ENCODE results near the gene ATRNL1. TPM values are rescaled to one million over a fixed set of nuclear protein-coding genes. Genes with fewer than 3 reads are reported as not detected.

ATRNL1 gene
- total RNA-seq, 4 donors from 2014 or later = 0.93 to 19.0 (median 8.7) TPM

DNA sequence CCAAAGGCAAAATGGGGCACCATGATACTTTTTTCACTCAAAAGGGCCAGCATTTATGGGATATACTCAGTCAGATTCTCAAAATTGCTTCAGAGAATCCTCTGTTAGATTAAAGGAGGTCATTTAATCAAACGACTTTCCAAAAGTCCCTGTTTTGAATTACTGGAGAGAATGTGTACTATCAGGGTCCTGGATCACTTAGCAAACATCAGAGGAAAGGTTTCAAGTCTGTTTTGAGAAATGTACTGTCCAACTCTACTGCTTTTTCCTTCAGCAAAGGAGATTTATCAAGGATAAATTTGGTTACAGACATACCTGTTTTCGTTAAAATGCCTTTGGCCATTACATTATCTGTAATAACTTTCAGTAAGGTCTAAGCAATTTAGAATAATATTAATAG lies 838.9 kb downstream of the ATRNL1 start:
- no peaks in the 10 kb centered on the region for H3K4me1 ChIP-seq
- ATAC-seq = no peak
- H3K9me3 ChIP-seq = no peaks in the 10 kb centered on the region
- WGBS, 2 donors (ENCODE audit: low coverage in 1 of 2) = 69 to 81% methylated on average over 2 of the region's 2 CpGs
- H3K4me3 ChIP-seq = no peak overlapping the region
- H3K27me3 ChIP-seq = no peaks in the 10 kb centered on the region
- H3K27ac ChIP-seq = no peak overlapping the region
- TF ChIP-seq, protein P1, sequence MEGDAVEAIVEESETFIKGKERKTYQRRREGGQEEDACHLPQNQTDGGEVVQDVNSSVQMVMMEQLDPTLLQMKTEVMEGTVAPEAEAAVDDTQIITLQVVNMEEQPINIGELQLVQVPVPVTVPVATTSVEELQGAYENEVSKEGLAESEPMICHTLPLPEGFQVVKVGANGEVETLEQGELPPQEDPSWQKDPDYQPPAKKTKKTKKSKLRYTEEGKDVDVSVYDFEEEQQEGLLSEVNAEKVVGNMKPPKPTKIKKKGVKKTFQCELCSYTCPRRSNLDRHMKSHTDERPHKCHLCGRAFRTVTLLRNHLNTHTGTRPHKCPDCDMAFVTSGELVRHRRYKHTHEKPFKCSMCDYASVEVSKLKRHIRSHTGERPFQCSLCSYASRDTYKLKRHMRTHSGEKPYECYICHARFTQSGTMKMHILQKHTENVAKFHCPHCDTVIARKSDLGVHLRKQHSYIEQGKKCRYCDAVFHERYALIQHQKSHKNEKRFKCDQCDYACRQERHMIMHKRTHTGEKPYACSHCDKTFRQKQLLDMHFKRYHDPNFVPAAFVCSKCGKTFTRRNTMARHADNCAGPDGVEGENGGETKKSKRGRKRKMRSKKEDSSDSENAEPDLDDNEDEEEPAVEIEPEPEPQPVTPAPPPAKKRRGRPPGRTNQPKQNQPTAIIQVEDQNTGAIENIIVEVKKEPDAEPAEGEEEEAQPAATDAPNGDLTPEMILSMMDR (IDR thresholded peaks at IDR 0.05) = no peak
- TF ChIP-seq POLR2AphosphoS5 (IDR thresholded peaks at IDR 0.05) (no peak), POLR2A (IDR thresholded peaks at IDR 0.05) (no peak), EP300 (IDR thresholded peaks at IDR 0.05) (no peak)
- H3K36me3 ChIP-seq = no peaks in the 10 kb centered on the region

DNA sequence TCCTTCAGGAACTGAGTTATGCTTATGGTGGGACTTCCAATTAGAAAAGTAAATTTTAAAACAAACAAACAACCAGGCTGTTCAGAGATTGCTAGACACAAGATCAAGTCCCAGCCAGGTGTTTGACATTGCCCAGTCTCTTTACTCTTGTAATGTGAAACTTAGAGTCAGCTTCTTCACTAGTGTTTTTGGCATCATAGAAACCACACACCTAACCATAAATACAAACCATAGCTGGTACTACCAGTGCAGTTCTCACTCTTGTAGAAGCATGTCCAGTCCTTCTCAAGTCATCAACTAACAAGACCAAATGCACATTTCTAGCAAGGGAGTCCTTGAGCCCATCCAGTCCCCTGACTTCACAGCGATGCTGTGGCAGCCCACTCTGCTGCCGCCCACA lies 839.9 kb downstream of the ATRNL1 start:
- H3K27me3 ChIP-seq = no peaks in the 10 kb centered on the region
- no peaks in the 10 kb centered on the region for H3K36me3 ChIP-seq
- no peaks in the 10 kb centered on the region for H3K9me3 ChIP-seq
- no peak for ATAC-seq
- no peak overlapping the region for H3K27ac ChIP-seq
- 90% methylated on average over 2 of the region's 2 CpGs; no CpG with 5 or more reads in 1 of the 2 donors for WGBS, 2 donors (ENCODE audit: low coverage in 1 of 2)
- TF ChIP-seq POLR2A (IDR thresholded peaks at IDR 0.05) (no peak), EP300 (IDR thresholded peaks at IDR 0.05) (no peak), POLR2AphosphoS5 (IDR thresholded peaks at IDR 0.05) (no peak)
- TF ChIP-seq, protein P1 (IDR thresholded peaks at IDR 0.05) = no peak
- no peaks in the 10 kb centered on the region for H3K4me1 ChIP-seq
- H3K4me3 ChIP-seq = no peak overlapping the region

DNA sequence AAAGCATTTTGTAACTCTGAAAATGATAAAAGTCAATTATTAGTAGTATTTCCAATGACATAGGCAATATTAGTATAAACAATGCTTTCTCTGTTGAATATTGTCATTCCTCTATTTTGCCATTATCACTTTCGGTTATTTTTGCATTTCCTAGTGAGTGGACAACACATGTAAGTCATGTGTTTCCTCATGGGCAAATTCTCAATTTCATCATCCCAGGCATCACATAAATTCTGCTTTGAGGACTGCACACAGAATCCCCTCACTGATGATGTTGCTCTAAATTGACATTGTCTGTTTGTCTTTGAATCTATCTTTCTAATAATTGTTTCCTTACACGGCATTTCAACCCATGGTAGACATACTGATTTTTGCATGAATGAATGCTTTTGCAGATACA lies 842.6 kb downstream of the ATRNL1 start:
- Histone ChIP-seq H3K4me1 (no peaks in the 10 kb centered on the region), H3K27me3 (no peaks in the 10 kb centered on the region), H3K9me3 (no peaks in the 10 kb centered on the region), H3K27ac (no peak overlapping the region), H3K4me3 (no peak overlapping the region), H3K36me3 (no peaks in the 10 kb centered on the region)
- 85 to 87% methylated on average over 2 of the region's 2 CpGs for WGBS, 2 donors (ENCODE audit: low coverage in 1 of 2)
- ATAC-seq = no peak
- TF ChIP-seq, protein P1 (IDR thresholded peaks at IDR 0.05) = no peak
- TF ChIP-seq EP300 (IDR thresholded peaks at IDR 0.05) (no peak), POLR2A (IDR thresholded peaks at IDR 0.05) (no peak), POLR2AphosphoS5 (IDR thresholded peaks at IDR 0.05) (no peak)

DNA sequence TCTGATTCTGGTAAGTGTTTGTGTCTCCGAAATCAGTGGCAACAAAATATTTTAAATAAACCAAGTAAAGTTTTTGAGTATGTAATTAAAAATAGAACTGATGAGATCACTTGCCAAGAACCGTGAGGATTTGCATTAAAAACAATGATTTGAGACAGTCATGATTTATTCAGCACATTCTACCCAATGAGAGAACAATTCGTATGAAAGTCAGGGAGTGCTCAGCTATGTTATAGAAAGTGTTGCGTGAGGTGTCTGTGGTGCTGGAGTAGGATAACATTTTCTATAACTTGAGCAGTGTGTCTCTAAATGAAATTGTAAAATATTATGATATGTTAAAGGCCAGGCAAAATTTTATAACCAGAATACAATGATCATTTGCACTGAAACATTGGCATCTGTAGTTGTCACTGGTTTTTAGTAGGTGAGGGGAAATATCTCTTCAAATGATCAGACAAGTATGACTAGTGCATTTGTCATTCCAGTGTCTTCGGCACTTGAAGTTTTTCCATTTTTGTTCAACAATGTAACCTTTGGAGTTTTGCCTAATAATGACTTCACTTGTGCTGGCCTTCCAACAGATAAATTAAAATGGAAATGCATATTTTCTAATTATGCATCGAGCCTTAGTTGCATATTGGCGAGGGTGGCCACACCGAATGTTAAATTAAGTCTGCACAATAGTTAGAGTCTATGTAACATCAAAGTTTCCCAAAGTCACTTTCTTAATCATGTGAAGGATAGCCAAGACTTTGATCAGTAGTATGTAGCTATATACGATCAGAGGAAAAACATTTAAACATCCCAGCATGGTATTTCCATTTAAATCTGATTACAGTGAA lies 844.0 kb downstream of the ATRNL1 start:
- Histone ChIP-seq H3K36me3 (no peaks in the 10 kb centered on the region), H3K9me3 (no peaks in the 10 kb centered on the region), H3K4me3 (no peak overlapping the region), H3K4me1 (no peaks in the 10 kb centered on the region), H3K27ac (no peak overlapping the region), H3K27me3 (no peaks in the 10 kb centered on the region)
- 44 to 51% methylated on average over 9 of the region's 9 CpGs for WGBS, 2 donors (ENCODE audit: low coverage in 1 of 2)
- no peak for ATAC-seq
- TF ChIP-seq POLR2A (IDR thresholded peaks at IDR 0.05) (no peak), EP300 (IDR thresholded peaks at IDR 0.05) (no peak), POLR2AphosphoS5 (IDR thresholded peaks at IDR 0.05) (no peak)
- TF ChIP-seq, protein P1 (IDR thresholded peaks at IDR 0.05) = no peak

DNA sequence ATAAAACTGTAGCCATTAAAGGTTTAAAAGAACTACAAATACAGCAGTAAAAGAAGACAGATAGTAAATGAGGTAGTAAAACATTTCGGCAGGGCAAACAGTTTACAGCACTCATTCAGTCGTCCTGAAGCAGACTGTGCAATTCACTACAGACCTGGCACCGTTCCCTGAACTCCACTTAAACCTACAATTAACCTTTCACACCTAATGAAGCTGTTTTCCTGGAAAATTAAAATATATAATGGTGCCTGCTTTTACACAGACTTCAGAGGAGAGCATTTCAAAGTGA lies 844.5 kb downstream of the ATRNL1 start:
- no peaks in the 10 kb centered on the region for H3K27me3 ChIP-seq
- no peak overlapping the region for H3K4me3 ChIP-seq
- H3K4me1 ChIP-seq = no peaks in the 10 kb centered on the region
- TF ChIP-seq POLR2AphosphoS5 (IDR thresholded peaks at IDR 0.05) (no peak), POLR2A (IDR thresholded peaks at IDR 0.05) (no peak)
- no peaks in the 10 kb centered on the region for H3K36me3 ChIP-seq
- H3K27ac ChIP-seq = no peak overlapping the region
- H3K9me3 ChIP-seq = no peaks in the 10 kb centered on the region
- 50 to 54% methylated on average over 3 of the region's 3 CpGs for WGBS, 2 donors (ENCODE audit: low coverage in 1 of 2)
- ATAC-seq = no peak
